ENCODE results near the gene MUC13.

DNA sequence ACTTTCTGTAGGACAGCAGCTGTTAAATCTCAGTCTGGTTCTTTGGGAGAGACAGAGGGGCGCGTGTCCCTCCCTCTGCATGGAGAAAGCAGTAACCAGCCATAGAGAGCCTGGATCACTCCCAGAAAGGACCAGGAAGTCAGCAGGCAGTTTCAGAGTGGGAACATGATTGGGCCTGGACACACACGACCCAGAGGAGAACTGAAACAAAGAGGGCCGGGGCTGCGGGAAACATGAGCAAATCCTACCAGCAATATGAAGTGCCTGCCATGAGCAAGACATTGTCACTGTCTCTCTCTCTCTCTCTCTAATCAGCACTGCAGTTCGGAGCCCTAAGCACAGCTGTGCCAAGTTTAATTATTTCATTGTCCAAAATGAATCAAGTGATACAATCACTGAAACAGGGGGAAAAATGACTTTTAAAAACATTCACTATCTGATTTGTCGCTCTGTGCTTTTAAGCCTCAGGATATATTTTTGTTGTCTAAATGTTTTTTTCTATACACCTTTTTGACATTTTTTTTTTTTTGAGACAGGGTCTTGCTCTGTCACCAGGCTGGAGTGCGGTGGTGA is 17.6 kb downstream of the MUC13 start:
- TF ChIP-seq, protein P1, sequence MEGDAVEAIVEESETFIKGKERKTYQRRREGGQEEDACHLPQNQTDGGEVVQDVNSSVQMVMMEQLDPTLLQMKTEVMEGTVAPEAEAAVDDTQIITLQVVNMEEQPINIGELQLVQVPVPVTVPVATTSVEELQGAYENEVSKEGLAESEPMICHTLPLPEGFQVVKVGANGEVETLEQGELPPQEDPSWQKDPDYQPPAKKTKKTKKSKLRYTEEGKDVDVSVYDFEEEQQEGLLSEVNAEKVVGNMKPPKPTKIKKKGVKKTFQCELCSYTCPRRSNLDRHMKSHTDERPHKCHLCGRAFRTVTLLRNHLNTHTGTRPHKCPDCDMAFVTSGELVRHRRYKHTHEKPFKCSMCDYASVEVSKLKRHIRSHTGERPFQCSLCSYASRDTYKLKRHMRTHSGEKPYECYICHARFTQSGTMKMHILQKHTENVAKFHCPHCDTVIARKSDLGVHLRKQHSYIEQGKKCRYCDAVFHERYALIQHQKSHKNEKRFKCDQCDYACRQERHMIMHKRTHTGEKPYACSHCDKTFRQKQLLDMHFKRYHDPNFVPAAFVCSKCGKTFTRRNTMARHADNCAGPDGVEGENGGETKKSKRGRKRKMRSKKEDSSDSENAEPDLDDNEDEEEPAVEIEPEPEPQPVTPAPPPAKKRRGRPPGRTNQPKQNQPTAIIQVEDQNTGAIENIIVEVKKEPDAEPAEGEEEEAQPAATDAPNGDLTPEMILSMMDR (IDR thresholded peaks at IDR 0.05): no peak
- no peak for TF ChIP-seq POLR2A (IDR thresholded peaks at IDR 0.05)

All from body of pancreas (tissue), 4 donors.